ENCODE results near the gene TRAIP.

DNA sequence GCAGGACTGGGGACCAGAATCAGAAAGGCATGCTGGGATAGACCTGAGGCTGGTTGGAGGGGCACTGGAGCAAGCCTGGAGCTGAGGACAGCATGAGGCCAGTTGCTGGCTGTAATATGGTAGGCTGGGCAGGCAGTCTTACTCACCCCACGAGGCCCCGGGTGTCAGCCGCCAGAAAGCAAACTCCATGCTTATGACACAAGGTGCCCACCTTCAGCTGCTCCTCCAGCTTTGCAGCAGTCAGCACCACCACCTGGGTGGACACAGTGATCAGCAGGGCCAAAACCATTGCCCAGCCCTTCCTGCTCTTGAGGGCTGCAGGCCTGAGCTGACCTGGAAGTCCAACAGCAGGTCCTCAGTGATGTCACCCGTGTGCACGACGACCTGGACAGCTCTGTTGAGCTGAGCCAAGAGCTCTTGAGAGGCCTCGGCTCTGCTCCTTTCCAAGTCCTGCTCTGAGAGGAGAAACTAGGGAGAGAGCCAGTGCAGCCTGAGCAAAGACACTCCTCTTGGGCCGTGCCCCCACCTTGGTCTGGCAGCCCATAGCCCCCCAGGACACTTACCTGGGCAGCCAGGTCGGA is 43.4 kb downstream of the TRAIP start:
- no peak for TF ChIP-seq SMC3 (conservative IDR thresholded peaks at IDR 0.05; ENCODE audit: poor library complexity)
- no peak for TF ChIP-seq POLR2AphosphoS5 (IDR thresholded peaks at IDR 0.05)
- no peak for TF ChIP-seq CTCF (IDR thresholded peaks at IDR 0.05; ENCODE audit: poor library complexity, severe bottlenecking)
- TF ChIP-seq TAF1 (IDR thresholded peaks at IDR 0.05; ENCODE audit: low read depth), result no peak
- no peak for TF ChIP-seq REST (IDR thresholded peaks at IDR 0.05; ENCODE audit: borderline replicate concordance)
- TF ChIP-seq EZH2 (IDR thresholded peaks at IDR 0.05; ENCODE audit: borderline replicate concordance, insufficient read depth, low read length, poor library complexity, severe bottlenecking), result no peak
- no peak for TF ChIP-seq MXI1 (conservative IDR thresholded peaks at IDR 0.05; ENCODE audit: poor library complexity, severe bottlenecking)
